Neuronal stem cell (in vitro differentiated cells): ENCODE results near the gene DOK4.

ENCODE experiments used
- DNase-seq: peaks from one replicate; pipeline ENCODE4 v3.0.0-alpha.2; 2013; ENCODE audit warnings: low spot score
- H2AFZ ChIP-seq: one replicate; pipeline ENCODE4 v1.6.1; 2013; ENCODE audit warnings: mild to moderate bottlenecking, low read length, inconsistent platforms
- H2AK5ac ChIP-seq: 2 replicates; pipeline ENCODE4 v1.6.1; 2013; ENCODE audit warnings: low read depth, mild to moderate bottlenecking, inconsistent platforms, low read length, moderate library complexity, mixed read lengths
- H2BK120ac ChIP-seq: 2 replicates; pipeline ENCODE4 v1.6.1; 2013; ENCODE audit warnings: low read depth, mild to moderate bottlenecking, inconsistent platforms, low read length, moderate library complexity, mixed read lengths
- H2BK12ac ChIP-seq: one replicate; pipeline ENCODE4 v1.6.1; 2013; ENCODE audit warnings: low read length, inconsistent platforms
- H2BK15ac ChIP-seq: 2 replicates; pipeline ENCODE4 v1.6.1; 2013; ENCODE audit warnings: mild to moderate bottlenecking, low read length, inconsistent platforms, mixed read lengths
- H2BK5ac ChIP-seq: one replicate; pipeline ENCODE4 v1.6.1; 2013; ENCODE audit warnings: inconsistent platforms, mild to moderate bottlenecking, low read length, moderate library complexity
- H3K14ac ChIP-seq: one replicate; pipeline ENCODE4 v1.6.1; 2013; ENCODE audit warnings: low read length, inconsistent platforms
- H3K18ac ChIP-seq: 2 replicates; pipeline ENCODE4 v1.6.1; 2013; ENCODE audit warnings: low read length, inconsistent platforms
- H3K23ac ChIP-seq: 2 replicates; pipeline ENCODE4 v1.6.1; 2013; ENCODE audit warnings: low read depth, mild to moderate bottlenecking, mixed read lengths, low read length, inconsistent platforms; ENCODE audit not compliant: poor library complexity
- H3K27ac ChIP-seq: replicated peaks from 3 replicates; pipeline ENCODE4 v1.5.1; 2013; ENCODE audit warnings: low read length, inconsistent platforms
- H3K27me3 ChIP-seq, 3 experiments: 2 replicates each; pipeline ENCODE4 v1.6.1; 2013; ENCODE audit warnings: low read length in 3 of 3, mild to moderate bottlenecking in 2 of 3, inconsistent platforms in 1 of 3, low read depth in 1 of 3, mixed read lengths in 1 of 3, moderate library complexity in 1 of 3; ENCODE audit not compliant: control insufficient read depth in 3 of 3, insufficient read depth in 3 of 3
- H3K36me3 ChIP-seq, 2 donors: replicated peaks in 1 of 2; 2 replicates each; pipeline ENCODE4 v1.6.1; 2013; ENCODE audit warnings: low read length in 2 of 2; ENCODE audit not compliant: control insufficient read depth in 2 of 2, insufficient read depth in 2 of 2
- H3K4ac ChIP-seq: 2 replicates; pipeline ENCODE4 v1.6.1; 2013; ENCODE audit warnings: inconsistent platforms, mild to moderate bottlenecking, low read length, moderate library complexity
- H3K4me1 ChIP-seq, 2 donors: 1 replicate in 1 of 2; 2 replicates in 1 of 2; pipeline ENCODE4 v1.6.1; 2013; ENCODE audit warnings: low read length in 2 of 2, low read depth in 1 of 2; ENCODE audit not compliant: control insufficient read depth in 2 of 2, insufficient read depth in 1 of 2
- H3K4me2 ChIP-seq: one replicate; pipeline ENCODE4 v1.6.1; 2013; ENCODE audit warnings: mild to moderate bottlenecking, low read length, inconsistent platforms; ENCODE audit not compliant: insufficient read depth, poor library complexity, severe bottlenecking
- H3K4me3 ChIP-seq, 2 donors: 2 replicates each; pipeline ENCODE4 v1.5.1; 2013; ENCODE audit warnings: low read length in 2 of 2, mild to moderate bottlenecking in 2 of 2, inconsistent platforms in 1 of 2, moderate library complexity in 1 of 2
- H3K79me1 ChIP-seq: one replicate; pipeline ENCODE4 v1.6.1; 2013; ENCODE audit warnings: low read depth, mild to moderate bottlenecking, inconsistent platforms, low read length, moderate library complexity
- H3K9ac ChIP-seq: one replicate; pipeline ENCODE4 v1.6.1; 2013; ENCODE audit warnings: mild to moderate bottlenecking, low read depth, low read length, inconsistent platforms; ENCODE audit not compliant: poor library complexity
- H3K9me3 ChIP-seq, 2 donors: replicated peaks in 1 of 2; 2 replicates each; pipeline versions ENCODE3 to v1.6.1; 2013; ENCODE audit warnings: low read length in 2 of 2, mild to moderate bottlenecking in 2 of 2, inconsistent platforms in 1 of 2, low read depth in 1 of 2, mixed read lengths in 1 of 2, moderate library complexity in 1 of 2; ENCODE audit not compliant: control insufficient read depth in 2 of 2, insufficient read depth in 1 of 2
- H4K8ac ChIP-seq: one replicate; pipeline ENCODE4 v1.6.1; 2013; ENCODE audit warnings: low read depth, mild to moderate bottlenecking, inconsistent platforms, low read length, moderate library complexity
- H4K91ac ChIP-seq: one replicate; pipeline ENCODE4 v1.6.1; 2013; ENCODE audit warnings: low read length, low read depth, mild to moderate bottlenecking, inconsistent platforms; ENCODE audit not compliant: poor library complexity
- WGBS, 2 donors: extraction: QIAGEN DNeasy Blood & Tissue Kit; methylation state at CpG; one replicate each; pipeline ENCODE4 v1.1.7; 2013; ENCODE audit warnings: missing lambda C conversion rate in 2 of 2, mixed read lengths in 1 of 2; ENCODE audit not compliant: insufficient read length in 2 of 2, insufficient replicate concordance in 1 of 2; ENCODE audit errors: extremely low coverage in 2 of 2; 5-methylcytosine and 5-hydroxymethylcytosine counted together

Gene DOK4

DNA sequence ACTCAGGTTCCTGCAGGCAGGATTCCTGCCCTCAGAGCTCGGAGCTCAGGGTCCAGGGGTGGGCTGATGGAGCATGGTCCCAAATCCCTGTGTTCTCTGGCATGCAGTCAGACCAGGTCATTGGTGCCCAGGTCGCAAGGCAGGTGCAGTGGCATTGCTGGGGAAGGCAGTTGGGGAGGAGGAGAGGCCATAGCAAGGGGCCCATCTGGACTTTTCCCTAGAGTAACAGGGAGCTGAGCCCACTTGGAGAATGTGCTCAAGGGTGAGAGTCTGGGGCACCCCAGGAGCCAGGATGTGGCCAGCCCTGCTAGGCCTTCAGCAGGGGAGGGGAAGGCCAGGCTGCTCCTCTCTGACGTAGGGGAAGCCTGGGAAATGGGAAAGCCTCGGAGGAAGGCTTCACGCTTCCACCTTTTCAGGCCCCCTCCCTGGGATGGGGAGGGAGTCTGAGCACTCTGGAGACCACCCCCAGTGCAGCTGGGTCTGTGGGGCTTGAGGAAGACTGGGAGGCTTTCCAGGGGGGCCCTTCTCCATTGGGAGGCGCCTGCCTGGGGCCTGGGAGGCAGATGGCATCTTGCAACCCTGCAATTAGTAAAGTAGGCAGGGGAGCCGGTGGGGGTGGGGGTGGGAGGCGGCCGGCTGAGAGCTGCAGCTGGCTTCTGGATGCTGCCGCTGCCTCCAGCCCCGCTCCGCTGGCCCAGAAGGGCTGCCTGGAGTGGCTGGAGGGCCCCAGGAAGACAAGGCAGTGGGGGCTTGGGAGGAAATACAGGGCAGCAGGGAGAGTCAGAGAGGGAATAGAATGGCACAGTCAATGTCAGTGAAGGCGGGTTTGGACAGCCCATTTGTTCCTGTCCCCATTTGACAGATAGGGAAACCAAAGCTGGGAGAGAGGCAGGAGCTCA lies 21.1 kb upstream of the DOK4 start:
- no peak overlapping the region for H4K8ac ChIP-seq
- H2BK12ac ChIP-seq: no peak overlapping the region
- H3K18ac ChIP-seq: peak overlapping the region; percentile 83
- H2BK15ac ChIP-seq: no peak overlapping the region
- WGBS, 2 donors: no CpG with 5 or more reads among the region's 13 CpGs
- H3K9ac ChIP-seq: peak overlapping the region; percentile 30
- H2BK5ac ChIP-seq: no peak overlapping the region
- peak overlapping the region; percentile 72 for H2AFZ ChIP-seq
- H3K23ac ChIP-seq: no peak overlapping the region
- no peak for DNase-seq
- H3K27ac ChIP-seq: no peak overlapping the region
- no peak overlapping the region for H3K4me2 ChIP-seq
- no peak overlapping the region for H3K4me3 ChIP-seq
- H3K36me3 ChIP-seq: peaks cover 0 to under 1% of the 10 kb centered on the region in 2 donors
- H3K4me1 ChIP-seq: peaks cover 6 to 20% of the 10 kb centered on the region in 2 donors
- H3K4ac ChIP-seq: no peak overlapping the region
- H2AK5ac ChIP-seq: no peak overlapping the region
- H2BK120ac ChIP-seq: no peak overlapping the region
- no peaks in the 10 kb centered on the region for H3K9me3 ChIP-seq
- H4K91ac ChIP-seq: no peak overlapping the region
- H3K79me1 ChIP-seq: no peaks in the 10 kb centered on the region
- H3K14ac ChIP-seq: peak overlapping the region; percentile 39
- H3K27me3 ChIP-seq: peaks cover 0 to 36% (median 0%) of the 10 kb centered on the region in 3 experiments

DNA sequence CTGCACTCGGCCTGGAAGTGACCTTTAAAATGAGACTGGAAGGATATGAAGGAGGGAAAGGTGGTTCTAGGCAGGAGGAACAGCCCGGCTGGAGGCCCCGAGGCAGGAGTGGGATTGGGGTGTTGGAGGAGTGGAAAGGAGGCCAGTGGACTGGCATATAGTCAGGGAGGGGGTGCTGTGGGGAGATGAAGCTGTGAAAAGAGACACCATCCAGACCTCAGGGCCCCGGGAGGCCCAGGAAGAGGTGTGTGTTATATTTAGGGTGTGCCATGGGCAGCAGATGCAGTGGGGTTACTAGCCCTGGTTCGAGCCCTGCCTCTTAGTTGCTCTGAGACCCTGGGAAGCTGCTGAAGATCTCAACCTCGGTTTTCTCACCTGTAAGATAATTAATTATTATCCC lies 18.9 kb upstream of the DOK4 start:
- Histone ChIP-seq H2AFZ (no peak overlapping the region), H3K14ac (no peak overlapping the region), H3K36me3 (no peaks in the 10 kb centered on the region), H2BK120ac (no peak overlapping the region), H4K91ac (no peak overlapping the region), H3K27ac (no peak overlapping the region), H3K4ac (no peak overlapping the region), H3K79me1 (no peaks in the 10 kb centered on the region), H4K8ac (no peak overlapping the region), H2AK5ac (no peak overlapping the region), H3K4me3 (no peak overlapping the region), H3K4me1 (peaks cover 6 to 13% of the 10 kb centered on the region in 2 donors), H3K27me3 (peaks cover 0 to 40% (median 0%) of the 10 kb centered on the region in 3 experiments), H2BK5ac (no peak overlapping the region), H3K18ac (no peak overlapping the region), H2BK12ac (no peak overlapping the region), H3K9ac (no peak overlapping the region), H3K4me2 (no peak overlapping the region), H3K23ac (no peak overlapping the region), H2BK15ac (no peak overlapping the region), H3K9me3 (no peaks in the 10 kb centered on the region)
- WGBS, 2 donors: no CpG with 5 or more reads among the region's 6 CpGs
- DNase-seq: no peak

GRCh38 chr16:57504491-57504890 lies 18.2 kb upstream of the DOK4 start:
- H3K27me3 ChIP-seq: peaks cover 0 to 40% (median 0%) of the 10 kb centered on the region in 3 experiments
- peaks cover 4 to 10% of the 10 kb centered on the region in 2 donors for H3K4me1 ChIP-seq
- H3K9ac ChIP-seq: no peak overlapping the region
- no peak overlapping the region for H3K23ac ChIP-seq
- no peak overlapping the region for H2BK120ac ChIP-seq
- H4K8ac ChIP-seq: no peak overlapping the region
- no peak overlapping the region for H3K4me2 ChIP-seq
- no peaks in the 10 kb centered on the region for H3K36me3 ChIP-seq
- H3K4ac ChIP-seq: no peak overlapping the region
- no peaks in the 10 kb centered on the region for H3K9me3 ChIP-seq
- H2AFZ ChIP-seq: no peak overlapping the region
- H2AK5ac ChIP-seq: no peak overlapping the region
- H3K27ac ChIP-seq: no peak overlapping the region
- no peak overlapping the region for H2BK5ac ChIP-seq
- no peak overlapping the region for H3K18ac ChIP-seq
- H3K4me3 ChIP-seq: no peak overlapping the region
- WGBS, 2 donors: no CpG with 5 or more reads among the region's 5 CpGs
- H2BK15ac ChIP-seq: no peak overlapping the region
- no peak overlapping the region for H4K91ac ChIP-seq
- H2BK12ac ChIP-seq: no peak overlapping the region
- DNase-seq: no peak
- no peak overlapping the region for H3K14ac ChIP-seq
- no peaks in the 10 kb centered on the region for H3K79me1 ChIP-seq

DNA sequence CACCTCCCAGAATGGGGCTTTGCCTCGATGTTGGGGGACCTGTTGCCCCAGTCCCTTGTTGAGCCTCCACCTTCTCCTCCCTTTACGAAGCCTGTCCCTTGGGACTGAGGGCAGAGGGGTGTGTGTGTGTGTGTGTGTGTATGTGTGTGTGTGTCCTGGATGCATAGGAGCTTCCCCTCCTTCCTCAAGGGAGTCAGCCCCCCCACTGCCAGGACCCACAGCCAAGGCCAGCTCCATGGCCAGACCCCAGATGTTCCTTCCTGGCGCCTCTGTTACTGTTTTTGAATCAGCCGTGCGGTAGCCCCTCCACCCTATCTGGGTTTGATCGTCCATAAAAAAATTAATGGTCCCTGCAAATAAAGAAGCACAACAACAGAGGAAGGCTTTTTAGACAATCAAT lies 17.7 kb upstream of the DOK4 start:
- no peak overlapping the region for H3K23ac ChIP-seq
- no peak overlapping the region for H2BK12ac ChIP-seq
- H3K4me1 ChIP-seq: peaks cover 7 to 10% of the 10 kb centered on the region in 2 donors
- H3K9me3 ChIP-seq: no peaks in the 10 kb centered on the region
- peaks cover 0 to 40% (median 0%) of the 10 kb centered on the region in 3 experiments for H3K27me3 ChIP-seq
- H3K4me3 ChIP-seq: peak overlapping the region in 1 of 2 donors; percentile 5
- H4K8ac ChIP-seq: no peak overlapping the region
- no peak overlapping the region for H2BK120ac ChIP-seq
- H3K14ac ChIP-seq: no peak overlapping the region
- no peaks in the 10 kb centered on the region for H3K79me1 ChIP-seq
- H3K36me3 ChIP-seq: no peaks in the 10 kb centered on the region
- H3K4me2 ChIP-seq: no peak overlapping the region
- no CpG with 5 or more reads among the region's 6 CpGs for WGBS, 2 donors
- H3K9ac ChIP-seq: no peak overlapping the region
- no peak overlapping the region for H3K27ac ChIP-seq
- no peak overlapping the region for H2BK5ac ChIP-seq
- H2AFZ ChIP-seq: no peak overlapping the region
- no peak overlapping the region for H3K18ac ChIP-seq
- no peak for DNase-seq
- H4K91ac ChIP-seq: no peak overlapping the region
- no peak overlapping the region for H3K4ac ChIP-seq
- H2BK15ac ChIP-seq: no peak overlapping the region
- H2AK5ac ChIP-seq: peak overlapping the region; percentile 37
